Loucy (cell line): Measurements from ENCODE around the gene PYDC2.

Experiments used
- CTCF ChIP-seq: fragments of 200-600 bp; sonication (generic); conservative IDR thresholded peaks from 2 replicates; pipeline ENCODE4 v1.5.1; 2014; ENCODE audit warnings: mild to moderate bottlenecking, antibody characterized with exemption, low read length
- EZH2phosphoT487 ChIP-seq: fragments of 200-600 bp; IDR thresholded peaks from 2 replicates; pipeline ENCODE4 v1.6.1; 2018; ENCODE audit warnings: antibody characterized with exemption, mild to moderate bottlenecking, moderate library complexity, borderline replicate concordance

GRCh38 chr3:191420771-191421170, 40.2 kb upstream of the PYDC2 start:
- no peak for TF ChIP-seq CTCF
- TF ChIP-seq EZH2phosphoT487, result no peak
